ENCODE results near the gene NUP153.
"Not testable (repeated sequence)": the region's sequence is repeated elsewhere in the genome, so short reads cannot be mapped to it uniquely, and the experiment has no call there.

Gene NUP153

GRCh38 chr6:17706580-17707370 is at the start of gene NUP153:
TSS of gene NUP153 (minus strand) at chr6:17706925. CDS start at chr6:17706387, 538 bp downstream.
- in situ Hi-C loops (cut with HindIII; ENCODE audit: low sequenced_read_pairs), result no loop called here

DNA sequence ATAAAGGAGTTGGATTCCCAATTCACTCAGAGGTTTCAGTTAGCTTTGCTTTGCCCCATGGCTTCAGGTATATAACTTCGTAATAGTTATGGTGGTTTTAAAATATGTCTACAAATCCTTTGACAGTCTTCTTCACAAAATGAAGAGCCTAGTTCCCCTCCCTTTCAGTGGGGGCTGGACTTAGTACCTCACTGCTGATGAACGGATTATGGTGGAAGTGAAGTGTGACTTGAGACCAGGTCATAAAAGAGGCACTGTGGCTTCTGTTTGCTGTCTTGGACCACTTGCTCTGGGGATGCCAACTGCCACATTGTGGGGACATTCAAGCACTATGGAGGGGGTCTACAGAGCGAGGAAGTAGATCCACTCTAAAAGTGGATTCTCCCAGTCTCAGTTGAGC is 47.5 kb upstream of the NUP153 start:
- in situ Hi-C loops (cut with HindIII; ENCODE audit: low sequenced_read_pairs), result no loop called here

DNA sequence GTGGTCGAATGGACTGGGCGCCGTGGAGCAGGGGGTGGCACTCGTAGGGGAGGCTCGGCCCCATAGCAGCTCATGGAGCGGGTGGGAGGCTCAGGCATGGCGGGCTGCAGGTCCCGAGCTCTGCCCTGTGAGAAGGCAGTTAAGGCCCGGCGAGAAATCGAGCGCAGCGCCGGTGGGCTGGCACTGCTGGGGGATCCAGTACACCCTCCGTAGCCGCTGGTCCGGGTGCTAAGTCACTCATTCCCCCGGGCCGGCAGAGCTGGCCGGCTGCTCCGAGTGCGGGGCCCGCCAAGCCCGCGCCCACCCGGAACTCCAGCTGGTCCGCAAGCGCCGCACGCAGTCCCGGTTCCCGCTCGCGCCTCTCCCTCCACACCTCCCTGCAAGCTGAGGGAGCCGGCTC is 38.6 kb upstream of the NUP153 start:
- in situ Hi-C loops (cut with HindIII; ENCODE audit: low sequenced_read_pairs), result not testable (repeated sequence)

GRCh38 chr6:17744757-17745308 is 38.1 kb upstream of the NUP153 start:
- in situ Hi-C loops (cut with HindIII; ENCODE audit: low sequenced_read_pairs), result not testable (repeated sequence)

- in situ Hi-C loops (cut with HindIII; ENCODE audit: low sequenced_read_pairs), result no loop called here
Observed at GRCh38 chr6:17744019-17744756, 37.5 kb upstream of the NUP153 start.

- in situ Hi-C loops (cut with HindIII; ENCODE audit: low sequenced_read_pairs), result no loop called here
Observed at GRCh38 chr6:17741507-17741906, 34.8 kb upstream of the NUP153 start.

DNA sequence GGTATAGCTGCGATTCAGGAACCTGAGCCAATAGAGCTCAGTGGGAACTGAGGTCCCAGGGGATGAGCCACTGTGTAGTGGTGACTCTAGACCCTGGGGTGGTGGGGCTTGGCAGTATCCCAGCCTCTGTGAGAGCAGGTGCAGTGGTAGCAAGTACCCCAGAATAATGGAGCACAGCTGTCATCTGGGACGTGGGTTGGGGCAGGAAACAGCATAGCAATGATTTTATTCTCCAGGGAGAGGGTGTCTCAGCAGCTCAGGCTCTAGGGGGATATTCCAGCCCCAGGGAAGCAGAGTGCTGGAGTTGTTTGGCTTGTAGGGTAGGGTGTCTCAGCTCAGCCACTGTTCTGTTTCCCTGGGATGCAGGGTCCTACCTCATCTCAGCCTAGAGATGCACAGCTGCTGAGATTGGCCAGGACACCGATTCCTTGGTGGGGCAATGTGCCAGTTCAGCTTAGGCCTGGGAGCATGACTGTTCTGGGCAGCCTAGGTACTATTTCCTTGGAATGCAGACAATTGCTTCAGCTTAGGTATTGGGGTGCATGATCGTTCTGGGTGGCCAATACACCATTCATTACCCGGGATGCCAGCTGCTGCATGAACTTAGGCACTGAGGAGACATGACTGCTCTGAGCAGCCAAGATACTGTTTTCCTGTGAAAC is 34.0 kb upstream of the NUP153 start:
- in situ Hi-C loops (cut with HindIII; ENCODE audit: low sequenced_read_pairs), result no loop called here

DNA sequence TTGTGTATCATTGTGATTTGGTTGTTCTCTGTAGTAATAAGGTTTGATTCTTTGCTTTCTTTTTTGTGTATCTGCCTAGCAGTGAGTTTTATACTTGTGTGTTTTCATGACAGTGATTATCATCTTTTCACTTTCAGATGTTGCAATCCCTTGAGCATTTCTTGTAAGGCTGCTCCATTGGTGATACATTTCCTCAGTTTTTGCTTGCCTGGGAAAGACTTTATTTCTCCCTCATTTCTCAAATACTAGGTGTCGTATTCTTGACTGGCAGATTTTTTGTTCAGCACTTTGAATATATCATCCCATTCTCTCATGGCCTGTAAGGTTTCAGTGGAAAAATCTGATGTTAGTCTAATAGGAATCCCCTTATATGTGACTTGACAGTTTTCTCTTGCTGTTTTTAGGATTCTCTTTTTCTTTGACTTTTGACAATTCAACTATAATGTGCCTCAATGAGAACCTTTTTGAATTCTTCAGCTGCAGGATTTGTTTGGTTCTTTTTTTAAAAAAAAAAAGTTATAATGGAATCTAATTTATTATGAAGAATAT is 31.1 kb upstream of the NUP153 start:
- in situ Hi-C loops (cut with HindIII; ENCODE audit: low sequenced_read_pairs), result no loop called here

- in situ Hi-C loops (cut with HindIII; ENCODE audit: low sequenced_read_pairs), result not testable (repeated sequence)
Observed at GRCh38 chr6:17735311-17735710, 28.6 kb upstream of the NUP153 start.

DNA sequence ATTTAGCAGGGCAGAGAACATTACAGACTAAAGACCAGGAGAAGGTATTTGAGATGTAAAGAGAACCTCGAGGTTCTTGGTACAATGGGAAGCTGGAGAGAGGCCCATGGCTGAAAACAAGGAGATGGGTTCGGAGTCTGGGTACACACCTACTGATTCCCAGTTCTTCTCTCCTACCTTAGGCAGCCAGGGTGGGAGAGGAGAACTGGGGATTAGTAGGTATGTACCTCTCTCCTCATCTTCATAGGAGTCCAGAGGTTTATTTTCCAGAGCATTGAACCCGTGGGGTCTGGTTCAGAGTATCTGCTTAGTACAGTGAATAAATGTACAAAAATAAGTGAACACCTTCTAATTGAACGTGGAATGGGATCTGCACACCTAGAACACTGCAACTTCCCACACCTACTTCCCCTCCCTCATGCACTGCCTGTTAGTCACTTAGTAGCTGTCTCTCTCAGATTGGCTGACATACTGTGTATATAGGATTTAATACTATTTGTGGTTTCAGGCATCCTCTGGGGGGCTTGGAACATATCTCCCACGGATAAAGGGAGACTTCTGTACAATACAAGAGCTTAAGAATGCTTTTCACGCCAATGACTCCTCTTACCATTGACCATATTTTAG is 23.5 kb upstream of the NUP153 start:
- in situ Hi-C loops (cut with HindIII; ENCODE audit: low sequenced_read_pairs), result no loop called here

DNA sequence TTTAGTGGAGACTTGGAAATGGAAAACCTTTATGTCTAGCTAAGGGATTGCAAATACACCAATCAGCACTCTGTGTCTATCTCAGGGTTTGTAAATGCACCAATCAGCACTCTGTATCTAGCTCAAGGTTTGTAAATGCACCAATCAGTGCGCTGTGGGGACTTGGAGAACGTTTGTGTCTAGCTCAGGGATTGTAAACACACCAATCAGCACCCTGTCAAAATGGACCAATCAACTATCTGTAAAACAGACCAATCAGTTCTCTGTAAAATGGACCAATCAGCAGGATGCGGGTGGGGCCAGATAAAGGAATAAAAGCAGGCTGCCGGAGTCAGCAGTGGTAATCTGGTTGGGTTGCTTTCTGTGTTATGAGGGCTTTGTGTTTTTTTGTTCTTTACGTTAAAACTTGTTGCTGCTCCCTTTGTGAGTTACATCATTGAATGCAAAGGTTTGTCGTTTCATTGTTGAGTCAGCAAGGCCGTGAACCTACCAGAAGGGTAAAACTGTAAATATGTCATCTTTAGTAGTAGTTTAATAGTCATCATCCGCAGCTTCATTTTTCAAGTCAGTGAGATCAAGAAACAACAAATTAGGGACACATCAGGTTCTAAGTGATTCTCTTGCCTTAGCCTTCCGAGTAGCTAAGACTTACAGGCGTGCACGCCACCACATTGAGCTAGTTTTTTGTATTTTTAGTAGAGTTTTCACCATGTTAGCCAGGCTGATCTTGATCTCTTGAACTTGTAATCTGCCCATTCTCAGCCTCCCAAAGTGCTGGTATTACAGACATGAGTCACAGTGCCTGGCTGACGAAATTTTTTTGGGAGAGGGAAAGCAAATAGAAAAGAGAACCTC is 22.7 kb upstream of the NUP153 start:
- in situ Hi-C loops (cut with HindIII; ENCODE audit: low sequenced_read_pairs), result no loop called here

DNA sequence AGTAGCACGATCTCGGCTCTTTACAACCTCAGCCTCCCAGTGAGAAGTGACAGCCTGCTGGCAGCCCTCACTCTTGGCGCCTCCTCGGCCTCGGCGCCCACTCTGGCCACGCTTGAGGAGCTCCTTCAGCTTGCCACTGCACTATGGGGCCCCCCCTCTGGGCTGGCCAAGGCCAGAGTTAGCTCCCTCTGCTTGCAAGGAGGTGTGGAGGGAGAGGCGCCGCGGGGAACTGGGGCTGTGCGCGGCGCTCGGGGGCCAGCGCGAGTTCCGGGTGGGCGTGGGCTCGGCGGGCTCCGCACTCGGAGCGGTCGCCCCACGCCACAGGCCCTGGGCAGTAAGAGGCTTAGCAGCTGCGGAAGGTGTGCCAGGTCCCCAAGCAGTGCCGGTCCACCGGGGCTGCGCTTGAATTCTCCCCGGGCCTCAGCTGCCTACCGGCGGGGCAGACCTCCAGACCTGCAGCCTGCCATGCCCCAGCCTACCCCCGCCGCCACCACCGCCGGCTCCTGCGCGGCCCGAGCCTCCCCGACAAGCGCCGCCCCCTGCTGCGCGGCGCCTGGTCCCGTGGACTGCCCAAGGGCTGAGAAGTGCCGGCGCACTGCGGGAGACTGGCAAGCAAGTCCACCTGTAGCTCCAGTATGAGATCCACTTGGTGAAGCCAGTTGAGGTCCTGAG is 22.0 kb upstream of the NUP153 start:
- in situ Hi-C loops (cut with HindIII; ENCODE audit: low sequenced_read_pairs), result no loop called here

GRCh38 chr6:17725083-17725482 is 18.4 kb upstream of the NUP153 start:
- in situ Hi-C loops (cut with HindIII; ENCODE audit: low sequenced_read_pairs), result no loop called here

- in situ Hi-C loops (cut with HindIII; ENCODE audit: low sequenced_read_pairs), result no loop called here
Observed at GRCh38 chr6:17724341-17724740, 17.6 kb upstream of the NUP153 start.

GRCh38 chr6:17721671-17722070 is 14.9 kb upstream of the NUP153 start:
- in situ Hi-C loops (cut with HindIII; ENCODE audit: low sequenced_read_pairs), result no loop called here

DNA sequence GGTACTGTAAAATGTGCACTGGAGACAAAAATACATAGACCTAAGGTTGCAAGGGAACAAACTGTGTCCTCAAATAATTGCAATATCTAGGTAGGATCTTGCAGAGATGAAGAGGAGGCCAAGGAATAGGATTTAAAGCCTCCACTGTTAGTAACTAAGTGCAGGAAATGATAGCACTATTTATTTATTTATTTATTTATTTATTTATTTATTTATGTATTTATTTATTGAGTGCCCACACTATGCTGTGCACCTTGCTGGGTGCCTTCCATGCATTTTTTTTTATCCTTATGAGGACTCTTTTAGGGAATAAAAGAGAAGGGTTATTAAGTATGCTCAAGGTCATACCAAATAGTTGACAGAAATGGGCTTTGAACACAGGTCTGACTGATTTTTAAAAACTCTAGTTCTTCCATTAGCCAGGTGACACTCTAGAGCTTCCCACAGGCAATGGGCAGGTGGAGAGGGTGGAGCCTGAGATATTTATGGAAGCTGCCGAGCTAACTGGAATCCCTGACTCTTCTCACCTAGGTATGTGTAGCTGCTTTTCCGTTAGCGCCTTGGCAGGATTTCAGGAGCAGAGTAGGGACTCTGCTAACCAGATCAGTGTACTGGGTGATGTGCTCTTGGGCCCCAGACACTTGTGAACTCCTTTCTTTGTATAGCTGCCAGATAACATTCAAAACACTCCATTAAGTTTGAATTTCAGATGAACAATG is 12.8 kb upstream of the NUP153 start:
- in situ Hi-C loops (cut with HindIII; ENCODE audit: low sequenced_read_pairs), result no loop called here

DNA sequence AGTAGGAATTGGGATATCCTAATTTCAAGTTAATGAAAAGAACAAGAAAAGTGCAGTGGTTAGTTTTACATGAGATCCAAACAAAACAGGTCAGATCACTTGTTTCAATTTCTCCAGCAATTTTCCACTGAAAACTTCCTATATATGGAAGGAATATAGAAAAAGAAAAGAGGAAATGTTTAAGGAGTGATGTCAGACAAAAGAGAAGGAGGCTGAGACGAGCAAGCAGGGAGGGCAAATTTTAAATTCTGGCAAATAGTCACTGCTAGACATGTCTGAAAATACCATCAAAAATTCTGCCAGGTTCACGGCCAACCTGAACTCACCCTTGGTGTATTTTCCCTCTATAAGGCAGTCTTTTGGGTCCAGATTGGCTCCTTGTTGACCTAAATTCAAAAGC is 9.5 kb upstream of the NUP153 start:
- in situ Hi-C loops (cut with HindIII; ENCODE audit: low sequenced_read_pairs), result no loop called here
